OCI-M1 (cell line): Measurements from ENCODE around the gene ERFE.

ENCODE experiments used
- DNase-seq: peaks from one replicate; lab custom pipeline; 2025; lab: John Stamatoyannopoulos, UW

ERFE gene

DNA sequence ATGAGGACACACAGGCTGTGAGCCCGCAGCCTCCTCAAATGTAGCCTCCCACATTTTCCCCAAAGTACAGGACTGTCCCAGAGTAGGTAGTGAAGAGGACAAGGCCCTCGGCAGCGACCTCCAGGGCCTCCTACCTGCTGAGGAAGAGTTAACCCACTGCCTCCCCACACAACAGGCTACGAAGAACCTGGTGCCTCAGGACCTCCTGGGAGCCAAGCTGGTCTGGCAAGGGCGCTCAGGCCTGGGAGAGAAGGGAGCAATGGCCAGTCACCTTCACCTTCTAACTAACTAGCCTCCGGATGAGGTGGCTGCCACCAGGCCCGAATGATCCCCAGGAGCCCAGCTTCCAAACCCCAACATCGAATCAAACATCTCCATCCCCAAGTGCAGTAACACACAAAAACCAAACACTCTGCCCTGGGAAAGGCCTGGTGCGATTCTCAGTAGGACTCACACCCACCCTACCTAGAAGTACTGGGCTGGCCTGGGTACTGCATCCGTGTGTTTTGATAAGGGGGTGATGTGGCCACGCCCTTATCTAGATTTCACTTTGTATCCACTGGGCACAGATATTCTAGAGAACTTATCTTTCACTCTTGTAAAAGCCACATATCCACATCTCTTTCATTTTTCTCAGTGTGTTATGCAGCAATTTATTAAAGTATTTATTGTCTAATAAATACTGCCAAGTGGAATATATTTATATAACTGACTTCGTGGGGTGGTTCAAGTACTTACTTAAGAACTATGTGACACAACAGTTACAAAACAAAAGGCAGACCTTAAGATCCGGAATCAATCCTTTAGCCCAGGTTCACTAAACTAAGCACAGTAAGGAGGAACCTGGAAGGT lies 9.7 kb downstream of the ERFE start:
- DNase-seq: peak; percentile 82

DNA sequence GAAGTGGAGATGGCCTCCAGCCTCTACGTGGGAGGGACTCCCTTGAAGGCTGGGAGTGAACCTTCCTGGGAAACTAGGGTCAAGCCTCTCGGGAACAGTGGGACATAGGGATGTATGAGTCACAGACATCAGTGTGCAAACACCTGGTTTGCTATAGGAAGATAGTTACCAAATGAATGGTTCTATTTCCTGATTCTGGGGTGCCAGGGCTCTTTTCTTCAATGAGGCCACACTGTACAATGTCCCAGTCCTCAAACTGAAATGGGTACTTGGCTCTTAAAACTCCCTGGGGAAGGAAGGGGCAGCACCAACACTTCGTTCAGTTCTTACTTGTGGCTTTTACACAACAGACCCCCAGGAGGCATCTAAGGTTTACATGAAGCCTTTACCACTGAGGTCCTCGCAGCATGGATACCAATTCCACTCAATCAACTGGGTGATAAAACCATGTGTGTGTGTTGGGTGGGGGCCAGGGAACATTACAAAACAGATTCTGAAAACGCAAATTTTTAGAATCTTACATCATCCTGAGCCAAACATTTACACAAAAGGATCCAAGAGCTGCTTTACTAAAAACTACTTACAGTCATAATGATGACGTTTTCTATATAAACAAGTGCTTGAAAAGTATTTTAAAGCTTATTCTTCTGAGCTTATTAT lies 10.4 kb downstream of the ERFE start:
- peak; percentile 85 for DNase-seq

DNA sequence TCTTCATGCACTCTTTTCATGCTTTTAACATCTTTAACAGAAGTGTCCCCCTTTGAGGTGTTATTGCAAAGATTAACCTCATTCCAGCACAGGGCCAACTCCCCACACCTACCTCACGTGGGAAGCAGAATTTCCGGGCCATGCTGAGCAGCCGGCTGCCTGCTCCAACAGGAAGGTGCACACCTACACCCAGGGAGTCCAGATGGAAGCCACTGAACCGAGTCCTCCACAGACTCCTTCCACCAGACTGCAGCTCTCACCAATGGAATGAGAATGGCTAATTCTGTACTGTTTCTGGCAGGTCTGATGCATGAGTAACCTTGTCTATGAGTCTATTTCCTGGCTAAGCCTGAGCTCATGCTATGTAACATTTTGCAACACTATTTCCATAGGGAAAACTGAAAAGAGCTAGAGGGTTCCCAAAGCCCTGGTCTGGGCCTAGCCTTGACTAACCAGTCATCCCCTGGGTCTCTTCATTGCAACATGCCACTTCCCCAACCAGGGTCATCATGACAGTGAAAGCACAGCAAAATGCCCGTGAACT lies 11.0 kb downstream of the ERFE start:
- no peak for DNase-seq

DNA sequence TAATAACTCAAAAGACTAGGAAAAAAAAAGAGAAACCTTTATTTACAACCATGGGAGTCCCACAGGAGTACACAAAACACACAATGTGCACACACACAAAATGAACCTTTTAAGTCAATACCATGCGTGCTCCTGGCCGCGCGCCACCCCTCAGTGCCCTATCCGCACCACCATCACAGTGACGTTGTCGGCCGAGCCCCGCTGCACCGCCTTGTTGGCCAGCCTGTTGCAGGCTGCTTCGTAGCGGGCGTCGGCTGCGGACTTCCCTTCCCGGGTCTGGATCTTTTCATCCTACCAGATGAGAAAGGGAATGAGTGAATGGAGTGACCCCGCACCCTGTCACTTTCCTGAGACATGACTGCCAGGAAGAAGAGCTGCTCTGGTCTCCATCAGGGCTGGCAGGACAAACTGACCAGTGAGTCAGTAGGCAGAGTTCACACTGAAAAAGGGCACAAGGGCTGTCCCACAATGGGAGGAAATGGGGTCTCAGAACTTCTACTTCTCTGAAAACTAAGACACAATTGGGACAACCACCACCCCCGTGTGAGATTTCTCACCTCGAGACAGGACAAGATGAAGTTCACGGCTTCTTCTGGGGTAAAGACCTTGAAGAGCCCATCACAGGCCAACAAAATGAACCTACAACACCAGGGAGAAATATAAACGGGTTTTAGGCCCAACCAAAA lies 11.8 kb downstream of the ERFE start:
- DNase-seq: no peak

DNA sequence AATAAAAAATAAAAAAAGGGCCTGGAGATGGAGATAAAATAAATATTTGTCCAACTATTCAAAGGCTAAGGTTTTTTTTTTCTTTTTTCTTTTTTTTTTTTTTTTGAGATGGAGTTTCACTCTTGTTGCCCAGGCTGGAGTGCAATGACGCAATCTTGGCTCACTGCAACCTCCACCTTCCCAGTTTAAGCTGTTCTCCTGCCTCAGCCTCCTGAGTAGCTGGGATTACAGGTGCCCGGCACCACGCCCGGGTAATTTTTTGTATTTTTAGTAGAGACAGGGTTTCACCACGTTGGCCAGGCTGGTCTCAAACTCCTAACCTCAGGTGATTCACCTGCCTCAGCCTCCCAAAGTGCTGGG lies 12.3 kb downstream of the ERFE start:
- DNase-seq: peak; percentile 13

DNA sequence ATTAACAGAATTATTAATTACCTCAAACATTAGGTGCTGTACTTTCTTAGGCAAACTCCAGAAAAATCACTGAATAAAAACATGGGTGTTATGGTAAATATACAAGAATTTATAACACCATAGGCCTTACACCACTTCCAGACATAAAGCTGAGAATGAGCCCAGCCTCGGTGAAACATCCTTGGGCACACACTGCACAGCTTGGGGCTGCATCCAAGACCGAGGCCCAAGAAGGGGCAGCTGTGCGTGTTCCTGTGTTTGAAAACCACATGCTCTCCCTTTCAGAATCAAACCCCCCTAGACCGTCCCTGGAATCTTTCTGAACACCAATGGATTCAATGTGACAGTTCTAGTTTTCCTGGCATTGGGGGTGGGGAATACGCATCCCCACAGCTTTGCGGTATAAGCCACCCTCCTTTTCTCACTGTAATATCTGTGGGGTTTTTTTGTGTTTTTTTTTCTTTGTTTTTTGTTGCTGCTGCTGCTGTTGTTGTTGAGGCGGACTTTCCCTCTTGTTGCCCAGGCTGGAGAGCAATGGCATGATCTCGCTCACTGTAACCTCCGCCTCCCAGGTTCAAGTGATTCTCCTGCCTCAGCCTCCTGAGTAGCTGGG lies 12.9 kb downstream of the ERFE start:
- DNase-seq: no peak

DNA sequence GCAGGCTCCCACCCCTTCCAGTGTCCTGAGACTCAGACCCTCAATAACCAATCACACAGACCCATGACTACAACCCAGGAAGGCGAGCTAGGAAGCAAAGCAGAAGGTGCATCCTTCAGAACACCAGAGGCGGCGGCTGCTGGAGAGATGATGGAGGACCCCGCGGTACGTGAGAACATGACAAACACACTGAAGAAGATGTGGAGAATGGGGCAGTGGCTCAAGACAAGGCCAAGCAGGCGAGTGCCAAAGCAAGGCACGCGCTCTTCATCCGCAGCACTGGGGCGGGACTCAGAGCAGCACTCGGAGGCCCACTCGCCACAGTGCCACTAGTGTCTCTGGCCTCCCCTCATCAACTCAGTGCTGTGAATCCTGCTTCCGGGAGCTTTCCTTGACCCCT lies 13.7 kb downstream of the ERFE start:
- DNase-seq: no peak

DNA sequence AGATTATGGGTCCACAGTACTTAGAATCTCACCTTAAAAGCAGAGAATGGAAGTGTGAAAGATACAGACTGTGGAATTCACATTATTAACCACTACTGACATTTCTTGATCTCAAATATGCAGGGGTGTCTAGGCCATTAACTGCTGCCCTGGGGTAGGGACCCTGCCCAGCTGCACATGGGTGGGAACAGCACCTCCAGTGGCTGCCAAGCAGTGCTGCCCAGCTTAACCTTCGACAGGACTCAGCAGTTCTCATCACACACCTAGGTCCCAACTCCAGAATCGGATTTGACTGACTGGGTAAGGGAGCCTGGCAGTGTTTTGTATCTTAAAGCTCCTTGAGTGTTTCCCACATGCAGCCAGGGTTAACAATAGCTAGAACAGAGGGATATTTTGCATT lies 14.9 kb downstream of the ERFE start:
- DNase-seq: no peak

DNA sequence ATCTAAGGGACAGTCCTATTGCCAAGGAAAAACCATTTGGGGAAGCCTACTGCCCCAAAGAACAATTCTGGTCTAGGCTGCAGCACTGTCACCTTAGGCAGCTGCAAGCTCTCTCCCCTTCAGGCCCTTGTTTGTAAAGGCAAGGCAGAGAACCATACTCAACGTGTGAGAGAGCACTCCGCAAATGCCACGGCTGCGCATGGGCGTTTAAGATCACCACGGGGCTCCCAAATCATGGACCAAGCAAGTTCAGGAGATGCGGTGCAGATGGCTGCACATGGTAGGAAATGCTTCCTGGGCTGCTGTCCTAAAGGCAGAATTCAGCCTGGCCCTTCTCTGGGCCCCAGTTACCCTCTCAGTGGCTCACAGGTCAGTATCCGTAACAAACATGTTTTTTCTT lies 15.5 kb downstream of the ERFE start:
- no peak for DNase-seq

DNA sequence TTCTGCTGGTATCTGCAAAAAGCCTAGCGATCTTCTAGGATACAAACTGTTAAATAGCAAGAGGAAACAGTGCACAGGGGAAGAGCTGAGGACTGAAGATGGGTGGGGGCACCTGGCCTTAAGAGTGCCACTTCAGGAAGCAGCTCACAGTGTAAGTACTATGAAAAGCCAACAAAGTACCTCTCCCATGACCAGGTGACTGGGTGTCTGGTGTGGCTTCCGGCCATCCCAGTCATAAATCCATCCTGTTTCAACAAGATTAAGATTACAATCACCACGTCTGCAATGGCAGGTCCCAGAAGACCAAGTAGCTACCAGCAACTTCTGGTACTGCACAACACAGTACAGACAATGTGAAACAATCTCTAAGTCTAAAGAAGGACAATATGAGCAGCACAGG lies 15.9 kb downstream of the ERFE start:
- no peak for DNase-seq

DNA sequence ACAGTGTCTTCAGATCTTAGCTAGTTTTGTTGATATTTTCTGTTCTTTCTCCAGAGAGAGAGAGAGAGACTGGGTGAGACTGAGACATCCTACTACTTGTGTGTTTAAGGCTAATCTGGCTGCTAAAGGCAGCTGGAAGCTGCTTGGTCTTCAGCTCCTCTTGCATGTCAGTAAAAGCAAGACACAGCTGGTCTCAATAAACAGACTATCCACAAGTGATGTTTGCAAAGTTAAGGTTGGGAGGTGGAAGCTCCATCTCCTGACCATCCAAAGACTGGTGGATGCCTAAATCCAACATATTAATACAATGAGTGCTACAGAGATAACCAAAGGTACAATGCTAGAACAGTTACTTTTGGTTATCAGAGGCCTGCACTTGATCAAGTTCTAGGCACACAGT lies 17.8 kb downstream of the ERFE start:
- no peak for DNase-seq

DNA sequence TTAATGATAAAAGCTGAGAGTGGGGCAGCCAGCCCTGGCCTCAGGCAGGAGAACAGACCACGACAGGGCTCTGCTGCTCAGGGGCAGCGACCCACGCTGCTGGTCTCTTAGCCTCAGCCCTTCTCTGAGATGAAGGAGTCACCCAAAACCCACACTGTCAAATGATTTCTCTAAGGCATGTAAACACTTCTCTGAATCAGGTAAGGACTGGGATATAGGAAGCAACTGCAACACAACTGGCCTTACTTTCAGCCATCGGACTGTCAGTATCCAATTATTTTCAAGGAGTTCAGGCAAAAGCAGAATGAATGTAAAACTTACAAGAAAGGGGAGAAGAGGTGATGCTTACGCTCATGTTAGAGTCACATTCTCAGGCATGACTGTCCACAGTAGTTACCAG lies 21.8 kb downstream of the ERFE start:
- DNase-seq: no peak

DNA sequence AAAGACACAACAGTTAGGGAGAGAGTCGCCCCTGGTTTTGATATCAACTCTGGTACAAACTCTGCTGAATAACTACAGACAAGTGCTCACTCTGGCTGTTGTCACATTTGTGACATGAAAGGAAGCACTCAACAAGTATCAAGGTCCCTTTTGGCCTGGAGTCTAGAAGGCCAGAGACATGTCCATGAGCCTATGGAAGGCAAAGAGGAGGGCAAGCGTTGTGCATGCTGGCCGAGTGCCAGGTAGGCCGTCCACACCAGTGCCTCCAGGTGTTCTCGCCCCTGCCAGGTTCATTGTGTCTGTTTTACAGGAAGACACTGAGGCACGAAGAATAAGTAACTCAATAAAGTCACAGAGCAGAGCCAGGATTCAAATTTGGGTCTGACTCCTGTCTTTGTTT lies 23.6 kb downstream of the ERFE start:
- no peak for DNase-seq

DNA sequence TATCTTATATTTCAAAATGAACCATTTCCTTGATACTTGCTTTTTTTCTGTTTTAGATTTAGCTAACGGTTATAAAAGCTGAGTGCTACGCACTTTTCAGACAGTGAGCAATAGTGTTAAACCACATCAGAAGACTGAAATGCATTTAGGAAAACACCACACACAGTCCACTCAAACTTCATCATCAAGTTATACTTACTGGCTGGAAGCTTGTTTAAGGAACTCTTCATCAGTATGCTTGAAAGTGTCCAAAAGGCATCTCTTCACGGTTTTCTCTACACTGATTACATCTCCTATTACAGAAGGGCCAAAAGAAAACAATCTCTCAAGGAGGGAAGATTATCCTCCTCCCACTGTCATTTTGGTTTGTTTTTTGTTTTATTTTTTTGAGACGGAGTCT lies 25.1 kb downstream of the ERFE start:
- DNase-seq: no peak

DNA sequence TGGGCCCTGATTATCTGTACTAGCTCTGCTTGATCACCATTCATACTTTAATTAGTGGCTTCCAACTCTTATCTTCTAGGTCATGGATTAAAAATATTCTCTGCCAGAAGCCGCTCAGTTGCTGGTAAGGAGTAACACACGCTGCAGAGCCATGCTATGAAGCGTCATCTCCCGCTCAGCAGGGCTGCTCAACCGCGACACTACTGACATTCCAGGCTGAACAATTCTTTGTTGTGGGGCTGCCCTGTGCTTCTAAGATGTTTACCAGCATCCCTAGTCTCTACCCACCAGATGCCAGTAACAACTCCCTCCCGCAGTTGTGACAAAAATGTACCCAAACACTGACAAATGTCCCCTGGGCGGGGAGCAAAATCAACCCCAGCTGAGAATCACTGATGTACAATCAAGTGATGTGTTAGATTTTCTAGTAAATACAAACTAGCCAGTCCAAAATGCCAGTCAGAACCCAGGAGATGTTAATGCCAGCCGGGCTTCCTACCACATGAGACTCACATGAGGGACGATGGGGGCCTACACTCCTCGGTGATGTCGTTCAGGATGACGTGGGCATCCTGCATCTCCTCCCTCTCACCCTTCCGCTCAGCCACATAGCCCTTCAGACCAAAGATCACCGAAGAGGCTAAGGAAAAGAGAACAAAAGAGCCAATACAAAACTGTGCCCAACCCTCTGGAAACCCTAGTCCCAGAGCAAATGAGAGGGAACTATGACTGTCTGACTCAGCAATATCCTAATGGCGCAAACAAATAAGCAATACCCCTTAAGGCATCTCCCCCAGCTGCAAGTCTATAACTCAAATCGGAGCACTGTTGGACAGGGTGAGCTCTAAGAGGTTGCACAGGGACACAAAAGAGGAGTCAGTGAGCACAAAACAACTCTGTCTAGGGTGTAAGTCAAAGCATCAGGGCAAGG lies 29.1 kb downstream of the ERFE start:
- no peak for DNase-seq

DNA sequence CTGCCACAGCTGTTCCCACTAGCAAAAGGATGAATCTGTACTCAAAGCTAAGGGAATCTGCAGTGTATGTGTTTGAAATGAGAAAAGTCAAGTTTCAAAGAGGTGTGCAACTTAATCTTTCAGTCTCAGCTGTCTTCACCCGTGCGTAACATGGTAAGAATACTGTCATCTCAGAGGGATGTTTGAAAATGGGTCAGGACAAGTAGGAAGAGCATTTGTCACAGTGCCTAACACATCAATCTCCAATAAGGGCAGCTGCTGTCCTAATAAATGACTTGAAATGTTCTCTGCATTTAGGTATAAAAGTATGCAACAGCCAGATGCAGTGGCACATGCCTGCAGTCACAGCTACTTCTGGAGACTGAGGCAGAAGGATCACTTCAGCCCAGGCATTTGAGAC lies 31.7 kb downstream of the ERFE start:
- DNase-seq: no peak

DNA sequence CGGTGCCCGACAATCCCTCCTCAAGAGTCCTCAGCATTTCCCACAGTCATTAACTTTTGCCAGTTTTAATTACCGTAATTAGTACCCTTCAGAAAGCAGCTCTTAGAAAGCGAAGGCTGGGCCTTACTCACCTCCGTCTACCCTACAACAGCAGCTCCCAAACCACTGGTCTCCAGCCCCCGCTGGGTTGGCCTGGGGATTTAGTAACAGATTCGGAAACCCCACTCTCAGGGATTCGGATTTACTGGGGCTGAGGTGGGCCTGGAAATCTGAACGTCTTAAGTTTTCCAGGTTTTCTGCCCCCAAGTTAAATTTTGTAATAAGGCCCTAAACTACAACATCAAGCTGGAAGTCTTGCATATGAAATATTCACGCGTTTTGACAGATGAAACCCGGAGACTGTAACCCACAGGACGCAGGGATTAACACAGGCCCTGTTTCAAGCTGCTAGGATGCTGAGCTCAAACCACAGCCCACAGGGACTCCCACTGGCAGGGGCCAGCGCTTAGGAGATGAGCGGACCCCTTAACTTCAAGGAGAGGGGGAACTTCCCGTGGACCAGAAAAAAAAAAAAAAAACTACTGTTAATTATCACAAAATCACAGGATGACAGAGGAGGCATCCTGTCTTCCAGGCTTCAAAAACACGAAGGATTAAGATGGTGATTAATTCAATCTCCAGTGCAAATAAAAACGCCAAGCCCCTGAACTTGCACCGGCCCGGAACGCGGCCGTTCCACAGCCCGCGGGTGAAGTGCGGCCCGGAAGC lies 43.7 kb downstream of the ERFE start:
- DNase-seq: peak; percentile 34

DNA sequence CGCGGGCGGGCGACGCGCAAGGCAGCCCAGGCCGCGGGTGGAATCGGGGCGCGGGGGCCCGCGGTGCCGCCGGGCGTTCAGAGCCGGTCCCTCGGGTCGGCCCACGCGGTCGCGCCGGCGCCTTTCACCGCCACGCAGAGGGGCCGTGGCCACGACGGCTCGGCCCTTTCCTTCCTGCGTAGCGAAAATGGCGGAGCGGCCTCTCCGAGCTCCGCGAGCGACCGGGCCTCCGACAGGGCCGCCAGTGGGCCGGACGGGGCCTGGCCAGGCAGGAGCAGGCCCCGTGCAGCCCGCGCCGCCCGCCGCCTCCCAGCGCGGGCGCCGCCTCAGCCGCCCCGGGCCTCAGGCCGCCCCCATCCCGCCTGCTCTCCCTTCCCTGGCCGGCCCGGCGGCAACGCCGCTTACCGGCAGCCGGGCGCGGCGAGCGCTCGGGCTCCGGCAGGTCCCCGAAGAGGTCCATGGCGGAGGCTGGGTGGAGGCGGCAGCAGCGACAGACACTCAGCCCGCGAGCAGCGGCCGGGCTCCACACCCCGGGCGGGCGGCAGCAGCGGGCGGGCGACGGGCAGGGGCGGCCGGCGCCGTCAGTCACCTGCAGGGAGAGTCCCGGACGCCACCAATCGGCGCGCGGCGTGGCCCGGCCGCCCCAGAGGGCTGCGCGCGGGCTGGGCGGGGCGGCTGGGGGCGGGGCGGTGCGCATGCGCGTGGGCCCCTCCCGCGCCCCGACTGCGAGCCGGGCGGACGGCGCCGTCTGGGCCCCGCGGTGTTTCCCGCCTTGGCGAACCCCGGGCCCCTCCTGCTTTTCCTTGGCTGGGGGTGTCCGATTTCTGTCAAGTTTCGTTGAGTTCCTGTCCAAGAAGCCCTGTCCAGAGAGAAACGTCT lies 44.6 kb downstream of the ERFE start, which contains the start of gene ILKAP:
Gene ILKAP, minus strand, starts transcription at position 602 of the 879 bp plus-strand sequence. Its CDS starts 142 bp downstream, at position 460.
- peak; percentile 91 for DNase-seq

DNA sequence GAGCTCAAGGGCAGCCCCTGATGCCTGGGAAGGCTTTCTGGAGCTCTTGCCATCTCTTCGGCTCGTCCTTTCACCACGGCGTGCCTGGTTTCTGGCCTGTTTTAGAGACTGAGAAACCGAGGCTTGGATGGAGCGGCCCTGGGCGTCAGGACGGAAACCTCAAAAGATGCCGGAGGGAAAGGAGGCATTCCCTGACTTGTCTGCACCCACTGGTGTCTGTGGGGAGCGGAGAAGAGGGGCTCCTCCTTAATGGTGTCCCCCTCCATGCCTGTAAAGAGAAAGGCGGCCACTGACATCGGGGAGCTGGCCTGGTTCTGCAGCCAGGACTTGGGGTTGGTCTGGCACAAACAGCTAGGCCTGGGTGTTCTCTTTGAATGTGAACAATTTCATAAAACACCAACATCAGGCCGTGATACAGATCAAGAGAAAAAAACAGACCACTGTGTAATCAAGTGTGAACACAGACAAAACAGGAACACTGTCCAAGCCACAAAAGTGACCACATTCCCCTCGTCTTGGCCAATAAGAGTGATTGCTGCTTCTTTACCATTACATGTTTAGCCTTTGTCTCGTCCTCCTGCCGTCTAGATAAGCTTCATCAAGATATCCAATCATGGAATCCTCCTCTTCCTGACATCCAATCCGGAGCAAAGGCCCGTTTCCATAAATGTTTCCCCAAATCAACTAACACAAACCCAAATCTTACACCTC lies 45.4 kb downstream of the ERFE start:
- peak; percentile 97 for DNase-seq
